PC-3 (cell line): ENCODE data around the gene POU4F1. TPM values are rescaled to one million over a fixed set of nuclear protein-coding genes. Genes with fewer than 3 reads are reported as not detected.

Source experiments
- ATAC-seq: fragments of 200-7000 bp; cut with Tn5 transposase; 2 replicates; pipeline ENCODE4 v1.9.1; 2020; ENCODE audit warnings: mild to moderate bottlenecking, moderate library complexity
- BruUV-seq: library from RNA; stranded (reverse); fragments of 400-500 nt; replicated peaks from 2 replicates; lab custom pipeline; 2021; lab: Mats Ljungman, UMichigan
- CTCF ChIA-PET: fragments of 300-600 bp; sonication (Branson Sonifier 250); formaldehyde crosslinking; loops from one replicate; lab custom pipeline; 2022; ENCODE audit warnings: antibody characterized with exemption; lab: Charles Lee
- POLR2A ChIA-PET: fragments of 300-600 bp; sonication (Branson Sonifier 250); formaldehyde crosslinking; loops from one replicate; lab custom pipeline; 2022; ENCODE audit warnings: antibody characterized with exemption; ENCODE audit not compliant: unreplicated experiment; lab: Charles Lee
- DNase-seq: peaks from one replicate; pipeline ENCODE4 v3.0.0-alpha.2; 2015
- H2AFZ ChIP-seq: fragments of 300-600 bp; sonication (generic); 2 replicates; pipeline ENCODE4 v1.6.0; 2016; ENCODE audit warnings: antibody characterized with exemption, low read length
- H3F3A ChIP-seq: fragments of 300-600 bp; sonication (generic); one replicate; pipeline ENCODE4 v1.6.0; 2017; ENCODE audit warnings: antibody characterized with exemption, low read length, control low read depth, mild to moderate bottlenecking; ENCODE audit not compliant: unreplicated experiment
- H3K27ac ChIP-seq: fragments of 300-600 bp; sonication (generic); 2 replicates; pipeline ENCODE4 v1.5.1; 2016; ENCODE audit warnings: mild to moderate bottlenecking, low read length
- H3K27me3 ChIP-seq: fragments of 300-600 bp; sonication (generic); 2 replicates; pipeline ENCODE4 v1.6.1; 2016; ENCODE audit warnings: low read length, mixed read lengths
- H3K36me3 ChIP-seq: fragments of 300-600 bp; sonication (generic); 2 replicates; pipeline ENCODE4 v1.6.1; 2016; ENCODE audit warnings: low read depth, mixed run types, low read length, mixed read lengths
- H3K4me1 ChIP-seq: fragments of 300-600 bp; sonication (generic); 2 replicates; pipeline ENCODE4 v1.5.1; 2016; ENCODE audit warnings: low read length; ENCODE audit not compliant: insufficient read depth
- H3K4me2 ChIP-seq: fragments of 300-600 bp; sonication (generic); 2 replicates; pipeline ENCODE4 v1.6.0; 2016; ENCODE audit warnings: low read length
- H3K4me3 ChIP-seq: fragments of 300-600 bp; sonication (generic); 2 replicates; pipeline ENCODE4 v1.5.1; 2016; ENCODE audit warnings: mild to moderate bottlenecking, low read length, mixed read lengths
- H3K79me2 ChIP-seq: fragments of 300-600 bp; sonication (generic); 2 replicates; pipeline ENCODE4 v1.6.1; 2017; ENCODE audit warnings: low read length, mixed read lengths
- H3K9ac ChIP-seq: fragments of 300-600 bp; sonication (generic); 2 replicates; pipeline ENCODE4 v1.6.0; 2016; ENCODE audit warnings: mild to moderate bottlenecking, low read length
- H3K9me2 ChIP-seq: fragments of 300-600 bp; sonication (generic); replicated peaks from 2 replicates; pipeline ENCODE4 v1.6.1; 2016; ENCODE audit warnings: mixed run types, low read length, mixed read lengths
- H3K9me3 ChIP-seq: fragments of 300-600 bp; sonication (generic); 2 replicates; pipeline ENCODE4 v1.6.1; 2016; ENCODE audit warnings: low read length, mixed read lengths
- H4K20me1 ChIP-seq: fragments of 300-600 bp; sonication (generic); 2 replicates; pipeline ENCODE4 v1.6.1; 2016; ENCODE audit warnings: low read length, mixed read lengths
- CTCF ChIP-seq: fragments of 300-600 bp; sonication (generic); conservative IDR thresholded peaks from 2 replicates; pipeline ENCODE4 v1.5.1; 2017; ENCODE audit warnings: antibody characterized with exemption, low read depth, mild to moderate bottlenecking, low read length
- EZH2 ChIP-seq: fragments of 300-600 bp; sonication (generic); IDR thresholded peaks from one replicate; pipeline ENCODE4 v1.6.1; 2017; ENCODE audit warnings: antibody characterized with exemption, mild to moderate bottlenecking, low read length; ENCODE audit not compliant: unreplicated experiment
- EZH2phosphoT487 ChIP-seq: fragments of 300-600 bp; sonication (generic); IDR thresholded peaks from 2 replicates; pipeline ENCODE4 v1.6.1; 2018; ENCODE audit warnings: mild to moderate bottlenecking, antibody characterized with exemption, low read length, borderline replicate concordance
- intact Hi-C: fragments of 100-400 bp; cut with micrococcal nuclease; formaldehyde crosslinking; loops from 2 replicates; pipeline ENCODE4 v1.9.0; 2023
- total RNA-seq: library from RNA; depleted of rRNA; stranded (reverse); fragments of >200 nt; gene quantifications from 2 replicates; pipeline ENCODE4 v1.2.3, GENCODE V29; 2014; rRNA removed

Gene POU4F1
- total RNA-seq, 1 experiment from 2014 or later: not detected

GRCh38 chr13:78562237-78562889 is 41.0 kb downstream of the POU4F1 start:
- ATAC-seq: no peak
- TF ChIP-seq EZH2phosphoT487 (no peak), CTCF (no peak), EZH2 (no peak)
- DNase-seq: no peak
- H3F3A ChIP-seq: no peaks in the 10 kb centered on the region
- intact Hi-C loops: no loop called here
- H3K27me3 ChIP-seq: peaks cover 41% of the 10 kb centered on the region
- H3K9me3 ChIP-seq: no peaks in the 10 kb centered on the region
- no peaks in the 10 kb centered on the region for H3K4me1 ChIP-seq
- H3K9me2 ChIP-seq: no peaks in the 10 kb centered on the region
- no peaks in the 10 kb centered on the region for H3K79me2 ChIP-seq
- ChIA-PET POLR2A (no interaction called here), CTCF (no interaction called here)
- no TSS peak for BruUV-seq
- no peaks in the 10 kb centered on the region for H4K20me1 ChIP-seq
- H3K4me3 ChIP-seq: no peak overlapping the region
- no peak overlapping the region for H3K4me2 ChIP-seq
- H3K9ac ChIP-seq: no peak overlapping the region
- H3K27ac ChIP-seq: no peak overlapping the region
- no peak overlapping the region for H2AFZ ChIP-seq
- H3K36me3 ChIP-seq: no peaks in the 10 kb centered on the region

Other genes starting within 250 kb of the POU4F1 start
- gene OBI1, start 55.6 kb upstream of the POU4F1 start, total RNA-seq: 6.3 and 7.9 TPM in 2 replicates